ENCODE data around the gene CHSY3.

- TF ChIP-seq EZH2 (IDR thresholded peaks at IDR 0.05; ENCODE audit: borderline replicate concordance, low read length) (no peak), CTCF (conservative IDR thresholded peaks at IDR 0.05 in 1 of 2, IDR thresholded peaks at IDR 0.05 in 1 of 2; ENCODE audit: extremely low read depth in 1 of 2, insufficient read depth in 1 of 2, low read depth in 1 of 2, low read length in 2 of 2) (no peak)
These were observed 1.4 kb upstream of the CHSY3 start for GRCh38 chr5:129902816-129903215.

Measured in mammary epithelial cell (primary cell).